HG03575 (cell line): ENCODE measurements around the gene PKD2L2.
"Not testable (repeated sequence)": the region's sequence is repeated elsewhere in the genome, so short reads cannot be mapped to it uniquely, and the experiment has no call there.

Source experiments
- ATAC-seq: cut with Tn5 transposase; IDR thresholded peaks from one replicate; pipeline ENCODE4 v1.9.1; 2021; ENCODE audit not compliant: unreplicated experiment, insufficient number of reproducible peaks, low FRiP score; ENCODE audit errors: extremely low read depth

The PKD2L2 gene

DNA sequence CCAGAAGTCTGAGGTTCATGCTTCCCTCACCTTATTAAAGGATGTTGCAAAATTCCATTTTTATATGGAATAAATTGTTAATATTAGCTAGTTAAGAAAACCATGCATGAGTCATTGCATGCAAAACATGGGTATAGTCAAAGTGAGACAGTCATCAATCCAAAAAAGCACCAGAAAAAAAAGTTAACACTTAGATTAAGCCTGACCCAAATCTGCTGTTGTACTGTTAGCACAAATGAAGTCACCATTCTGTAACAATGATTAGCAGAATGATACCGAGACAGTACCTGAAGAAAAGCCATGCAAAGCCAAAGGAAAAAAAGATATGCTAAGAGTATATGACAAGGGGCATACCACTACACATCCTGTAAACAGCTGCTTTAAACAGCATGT is 49.5 kb downstream of the PKD2L2 start:
- ATAC-seq, result no peak

DNA sequence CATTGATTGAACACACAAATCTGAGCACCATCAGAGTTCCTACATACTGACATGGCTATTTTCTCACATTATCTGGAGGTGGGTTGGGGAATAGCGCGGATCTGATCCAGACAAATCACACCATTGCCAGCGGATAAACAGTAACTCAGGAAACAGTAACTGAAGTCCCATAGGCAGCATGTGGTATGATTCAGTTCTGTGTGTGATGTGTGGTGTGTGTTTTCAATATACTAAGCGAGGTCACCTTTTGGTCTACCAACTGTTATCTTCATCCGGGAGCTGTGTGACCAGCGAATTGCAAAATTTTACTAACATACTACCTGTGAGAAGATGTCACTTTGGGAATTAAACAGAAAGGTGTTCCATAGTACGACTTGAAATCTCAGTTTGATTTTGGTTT is 50.1 kb downstream of the PKD2L2 start:
- no peak for ATAC-seq

GRCh38 chr5:137944280-137944679 is 55.0 kb downstream of the PKD2L2 start:
- not testable (repeated sequence) for ATAC-seq

- no peak for ATAC-seq
These were observed 56.6 kb downstream of the PKD2L2 start for GRCh38 chr5:137945825-137946224.

DNA sequence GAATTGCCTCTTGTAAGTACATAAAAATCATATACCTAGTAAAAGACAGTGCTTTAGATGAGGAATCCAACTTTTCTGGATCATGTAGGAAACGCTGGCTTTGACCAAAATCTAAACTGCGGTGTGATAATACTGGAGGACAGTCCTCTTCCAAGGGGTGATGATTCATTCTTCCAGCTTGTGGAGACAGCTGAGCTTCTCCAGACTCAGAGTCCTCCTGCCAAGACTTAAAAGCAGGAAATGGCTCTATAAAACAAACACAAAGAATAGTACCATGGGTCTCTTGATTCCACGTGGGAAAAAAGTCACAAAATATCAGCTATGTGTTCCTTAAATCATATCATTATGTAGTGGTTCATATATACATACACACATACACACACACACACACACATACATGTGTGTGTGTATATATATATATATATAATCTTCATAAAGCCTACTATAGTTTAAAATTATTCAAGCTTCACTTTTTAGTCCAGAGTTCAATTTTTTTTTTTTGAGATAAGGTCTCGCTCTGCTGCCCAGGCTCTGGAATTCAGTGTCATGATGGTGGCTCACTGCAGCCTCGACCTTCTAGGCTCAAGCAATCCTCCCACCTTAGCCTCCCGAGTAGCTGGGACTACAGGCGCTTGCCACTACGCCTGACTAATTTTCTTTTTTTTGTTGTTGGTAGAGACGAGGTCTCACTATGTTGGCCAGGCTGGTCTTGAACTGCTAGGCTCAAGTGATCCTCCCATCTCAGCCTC is 65.0 kb downstream of the PKD2L2 start:
- no peak for ATAC-seq

GRCh38 chr5:137957948-137958347 is 68.7 kb downstream of the PKD2L2 start:
- no peak for ATAC-seq

- no peak for ATAC-seq
These were observed 70.2 kb downstream of the PKD2L2 start for GRCh38 chr5:137959488-137959887.

DNA sequence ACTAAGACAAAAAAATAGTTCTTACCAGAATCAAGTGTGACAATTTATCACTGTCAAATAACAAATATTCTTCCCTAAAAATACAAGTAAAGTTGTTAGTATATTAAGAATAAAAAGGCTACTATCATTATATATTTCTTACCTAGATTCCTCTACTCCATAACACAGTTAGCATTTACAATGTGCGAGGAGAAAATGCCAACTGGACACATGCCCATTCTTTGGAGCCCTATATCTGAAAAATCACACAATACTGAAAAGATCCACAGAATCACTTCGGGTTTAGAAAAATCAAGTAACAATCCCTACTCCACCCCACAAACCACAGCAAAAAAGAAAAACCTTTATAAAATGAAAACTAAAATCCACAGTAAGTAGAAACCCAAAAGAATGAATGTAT is 70.9 kb downstream of the PKD2L2 start:
- no peak for ATAC-seq

GRCh38 chr5:137960819-137961218 is 71.6 kb downstream of the PKD2L2 start:
- no peak for ATAC-seq

GRCh38 chr5:137970384-137970783 is 81.1 kb downstream of the PKD2L2 start:
- ATAC-seq, result not testable (repeated sequence)

- no peak for ATAC-seq
These were observed 86.0 kb downstream of the PKD2L2 start for GRCh38 chr5:137975208-137975607.

DNA sequence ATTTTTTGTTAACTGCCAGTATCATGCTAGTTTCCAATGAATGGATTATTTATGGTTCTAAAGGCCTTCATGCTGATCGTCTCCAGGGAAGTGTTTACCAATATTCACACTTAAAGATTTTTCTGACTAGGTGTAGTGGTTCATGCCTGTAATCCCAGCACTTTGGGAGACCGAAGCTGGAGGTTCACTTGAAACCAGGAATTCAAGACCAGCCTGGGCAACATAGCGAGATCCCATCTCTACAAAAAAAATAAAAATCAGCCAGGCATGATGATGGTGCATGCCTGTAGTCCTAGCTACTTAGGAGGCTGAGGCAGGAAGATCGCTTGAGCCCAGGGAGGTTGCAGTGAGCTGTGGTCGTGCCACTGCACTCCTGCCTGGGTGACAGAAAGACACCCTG is 100.2 kb downstream of the PKD2L2 start:
- no peak for ATAC-seq
